ENCODE measurements around the gene THSD4.

The THSD4 gene

DNA sequence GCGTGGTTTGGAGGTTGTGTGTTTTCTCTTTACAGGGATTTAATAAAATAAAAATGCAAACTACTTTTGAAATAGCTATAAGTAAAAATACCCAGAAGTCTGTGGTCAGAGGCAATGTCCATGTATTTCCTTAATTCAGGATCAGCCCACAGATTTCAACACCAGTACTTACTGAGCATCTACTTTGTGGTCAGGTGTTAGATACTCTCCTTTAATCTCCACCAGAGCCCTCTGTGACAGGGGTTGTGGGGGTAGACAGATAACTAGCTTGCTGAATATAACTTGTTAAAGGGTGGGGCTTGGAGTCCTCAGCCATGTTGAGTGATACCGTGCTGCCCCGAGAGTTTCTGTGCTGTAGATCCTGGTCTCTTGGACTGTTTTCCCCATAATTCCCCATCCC lies 451.0 kb downstream of the THSD4 start:
- DNase-seq, result no peak

DNA sequence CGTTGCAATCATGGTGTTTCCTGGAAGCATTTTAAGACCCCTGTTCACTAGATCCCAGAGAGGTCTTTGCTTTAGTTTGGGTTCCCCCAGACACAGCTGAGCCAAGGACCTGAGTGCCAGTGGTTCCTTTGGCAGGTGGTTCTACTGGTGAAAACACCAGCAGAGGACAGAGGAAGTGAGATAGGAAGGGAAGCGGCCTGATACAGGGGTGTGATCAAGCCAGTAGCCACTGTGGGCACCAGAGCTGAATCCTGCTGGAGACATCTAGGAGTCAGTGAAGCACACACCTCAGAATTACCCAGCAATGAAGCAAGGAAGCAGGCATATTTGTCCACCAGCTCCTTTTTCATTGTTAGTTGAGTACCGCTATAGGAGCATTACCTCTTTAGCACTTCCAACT lies 451.9 kb downstream of the THSD4 start:
- DNase-seq, result no peak

DNA sequence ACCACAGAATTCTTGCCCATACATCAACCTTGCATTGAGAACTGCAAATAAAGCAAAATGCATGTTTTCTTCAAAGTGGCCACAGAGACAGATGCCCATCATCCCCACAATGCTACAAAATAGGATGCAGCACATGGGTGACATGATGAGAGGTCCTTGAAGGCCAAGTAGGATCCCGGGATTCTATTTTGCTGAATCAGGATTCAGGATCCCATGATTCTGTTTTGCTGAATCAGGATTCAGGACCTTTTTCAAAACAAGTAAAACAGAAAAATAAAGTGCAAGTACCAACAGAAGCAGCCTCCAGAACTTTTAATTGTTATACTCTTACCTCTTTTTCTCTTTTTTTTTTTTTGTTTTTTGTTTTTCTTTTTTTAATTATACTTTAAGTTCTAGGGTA lies 453.0 kb downstream of the THSD4 start:
- DNase-seq, result no peak

DNA sequence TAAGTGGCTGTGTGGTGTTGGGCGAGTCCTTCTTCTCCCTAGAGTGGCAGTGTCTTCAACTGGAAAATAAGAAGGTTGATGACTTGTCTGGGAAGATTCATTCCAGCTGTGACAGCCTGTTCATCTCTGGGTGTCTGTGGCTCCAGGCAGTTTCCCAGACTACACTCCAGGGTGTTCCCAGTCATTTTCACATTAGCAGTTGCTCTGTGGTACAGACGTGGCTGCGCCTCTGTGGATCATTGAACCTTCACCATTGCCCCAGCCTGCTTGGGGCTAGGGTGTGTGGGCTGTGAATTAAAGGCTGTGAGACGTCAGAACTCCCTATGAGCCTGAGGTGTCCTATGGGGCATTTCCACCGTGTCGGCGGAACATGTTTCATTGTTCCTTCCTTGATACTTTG lies 455.5 kb downstream of the THSD4 start:
- no peak for DNase-seq

GRCh38 chr15:71571641-71572040 lies 456.4 kb downstream of the THSD4 start:
- DNase-seq, result no peak

GRCh38 chr15:71572452-71573053 lies 457.3 kb downstream of the THSD4 start:
- DNase-seq, result no peak

GRCh38 chr15:71573599-71573998 lies 458.3 kb downstream of the THSD4 start:
- no peak for DNase-seq

- no peak for DNase-seq
Observed at GRCh38 chr15:71575474-71576045, 460.3 kb downstream of the THSD4 start.

DNA sequence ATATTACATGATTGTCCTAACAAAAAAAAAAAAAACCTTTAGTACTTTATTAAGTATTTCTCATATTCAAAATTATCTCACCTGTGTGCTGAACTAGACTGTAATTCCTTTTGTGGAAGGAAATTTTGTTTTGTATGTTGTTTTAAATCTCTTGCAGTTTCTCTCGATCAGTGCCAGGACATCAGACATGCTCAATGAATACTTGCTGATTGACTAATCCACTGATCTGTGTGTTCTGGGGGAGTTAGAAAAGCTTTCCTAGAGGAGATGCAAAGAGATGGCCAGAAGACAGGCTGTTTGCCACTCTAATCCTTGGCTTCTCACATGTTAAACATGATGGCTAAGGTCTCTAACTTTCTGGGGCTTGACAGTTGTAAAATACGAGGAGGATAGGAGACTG lies 461.8 kb downstream of the THSD4 start:
- DNase-seq, result no peak

GRCh38 chr15:71581398-71581930 lies 466.2 kb downstream of the THSD4 start:
- no peak for DNase-seq

DNA sequence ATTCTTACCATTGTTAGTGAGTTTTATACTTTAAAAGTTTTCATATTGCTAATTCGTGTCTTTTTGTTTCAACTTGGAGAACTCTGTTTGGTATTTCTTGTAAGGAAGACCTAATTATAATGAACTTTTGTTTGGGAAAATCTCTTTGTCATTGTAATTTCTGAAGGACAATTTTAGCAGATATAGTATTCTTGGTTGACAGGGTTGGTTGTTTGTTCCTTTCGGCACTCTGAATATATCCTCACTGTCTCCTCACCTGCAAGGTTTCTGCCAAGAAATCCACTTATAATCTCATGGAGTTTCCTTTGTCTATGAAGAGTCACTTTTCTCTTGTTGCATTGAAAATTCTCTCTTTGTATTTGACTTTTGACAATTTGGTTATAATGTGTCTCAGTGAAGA lies 469.9 kb downstream of the THSD4 start:
- no peak for DNase-seq

- DNase-seq, result no peak
Observed at GRCh38 chr15:71586463-71586862, 471.2 kb downstream of the THSD4 start.

- DNase-seq, result no peak
Observed at GRCh38 chr15:71588746-71589145, 473.5 kb downstream of the THSD4 start.

DNA sequence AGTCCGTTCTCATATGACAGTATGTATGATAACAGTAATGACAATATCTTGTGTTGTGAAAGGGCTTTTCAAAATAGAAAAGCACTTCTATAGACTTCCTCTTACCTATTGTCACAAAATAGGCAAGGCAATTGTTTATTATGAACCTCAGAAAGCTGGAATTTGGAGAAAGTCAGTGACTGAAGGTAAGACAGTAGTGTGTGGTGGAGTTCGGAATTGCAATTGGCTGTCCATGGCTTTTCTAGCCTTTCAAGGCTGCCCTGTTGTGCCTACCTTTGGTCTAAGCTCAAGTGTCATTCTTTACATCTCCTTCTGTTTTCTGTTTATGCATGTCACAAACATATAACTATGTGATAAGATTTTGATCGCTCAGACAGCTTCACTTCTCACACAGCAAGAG lies 475.8 kb downstream of the THSD4 start:
- DNase-seq, result no peak

GRCh38 chr15:71592203-71592602 lies 476.9 kb downstream of the THSD4 start:
- no peak for DNase-seq

GRCh38 chr15:71595846-71596553 lies 480.7 kb downstream of the THSD4 start:
- DNase-seq, result no peak

DNA sequence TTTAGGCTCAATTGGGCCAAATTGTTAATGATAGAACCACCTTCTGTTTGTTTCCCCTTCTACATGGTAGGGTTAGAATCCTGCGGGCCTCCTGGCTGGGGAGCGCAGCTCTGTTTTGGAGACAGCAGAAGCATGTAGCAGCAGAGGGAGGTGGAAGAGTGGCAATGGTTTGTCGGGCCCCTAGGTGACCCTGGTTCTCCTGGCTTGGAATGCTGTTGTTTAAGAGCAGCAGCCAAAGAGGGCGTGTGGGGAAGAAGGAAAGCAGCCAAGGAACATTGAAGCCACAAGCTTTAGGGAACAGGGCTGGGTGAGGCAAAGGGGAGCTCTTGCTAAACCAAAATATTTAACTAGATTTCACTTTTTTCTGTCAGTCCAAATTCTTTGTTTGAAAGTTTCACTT lies 481.4 kb downstream of the THSD4 start:
- no peak for DNase-seq

DNA sequence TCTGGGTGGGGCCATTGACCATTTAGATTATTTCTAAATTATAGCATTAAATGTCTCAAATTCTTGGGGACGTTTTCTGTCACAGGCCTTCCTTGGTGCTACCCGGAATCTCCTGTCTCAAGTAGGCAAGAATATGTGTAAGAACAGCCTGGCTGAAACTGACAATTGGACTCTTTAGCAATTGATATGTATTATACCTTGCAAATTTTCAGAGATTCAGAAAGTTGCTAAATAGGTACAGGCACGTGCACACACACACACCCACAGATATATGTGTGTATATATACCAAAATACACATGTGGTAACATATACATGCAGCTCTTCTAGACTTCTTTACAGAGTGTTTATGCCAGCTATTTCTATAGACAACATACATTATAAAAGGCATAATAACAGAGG lies 481.9 kb downstream of the THSD4 start:
- no peak for DNase-seq

DNA sequence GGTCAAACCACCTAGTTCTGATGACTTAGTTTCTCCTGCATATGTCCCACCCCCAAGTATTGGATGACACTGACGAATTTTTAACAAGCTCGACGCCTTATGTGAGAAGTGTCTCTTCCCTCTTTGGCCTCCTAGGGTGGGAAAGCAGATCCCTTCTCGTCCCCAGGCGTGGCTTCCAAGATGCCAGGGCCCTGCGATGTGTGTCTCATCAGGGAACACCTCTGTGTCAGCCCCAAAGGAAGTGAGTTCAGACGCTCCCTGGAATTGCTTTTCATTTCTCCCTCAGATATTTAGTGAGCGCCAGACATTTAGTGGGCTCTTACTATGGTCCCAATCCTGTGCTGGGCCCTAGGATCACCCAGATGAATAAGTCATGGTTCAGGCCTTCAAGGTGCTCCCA lies 482.4 kb downstream of the THSD4 start:
- DNase-seq, result no peak

- DNase-seq, result no peak
Observed at GRCh38 chr15:71598741-71599140, 483.5 kb downstream of the THSD4 start.

GRCh38 chr15:71599418-71600151 lies 484.3 kb downstream of the THSD4 start:
- peak; percentile 28 to 40 for DNase-seq

DNA sequence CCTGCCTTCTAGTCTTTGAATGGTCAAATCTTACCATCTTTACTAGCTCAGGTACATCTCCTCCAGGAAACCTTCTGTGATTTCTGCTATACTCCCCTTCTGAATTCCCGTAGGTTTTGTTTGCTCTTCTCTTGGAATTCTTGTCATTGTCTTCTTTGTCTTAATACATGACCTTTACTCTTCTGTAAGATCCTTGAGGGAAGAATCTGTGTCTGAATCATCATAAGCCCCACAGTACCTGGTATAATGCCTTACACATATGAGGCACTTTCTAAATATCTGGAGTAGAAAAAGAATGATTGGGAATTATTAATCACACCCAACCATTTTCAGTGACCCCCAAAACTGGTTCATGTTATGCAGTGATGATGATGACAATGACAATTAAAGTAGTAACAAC lies 485.0 kb downstream of the THSD4 start:
- DNase-seq, result no peak

GRCh38 chr15:71601038-71601834 lies 486.0 kb downstream of the THSD4 start:
- no peak for DNase-seq

Data from SHP77 (cell line).